Umbilical cord (tissue), 2 donors: ENCODE data around the gene LSM2. TPM values are rescaled to one million over a fixed set of nuclear protein-coding genes. Genes with fewer than 3 reads are reported as not detected.
"Not testable (repeated sequence)": the region's sequence is repeated elsewhere in the genome, so short reads cannot be mapped to it uniquely, and the experiment has no call there.

Source experiments
- DNase-seq: peaks from one replicate; pipeline ENCODE4 v3.0.0-alpha.2; 2015; ENCODE audit warnings: low spot score
- total RNA-seq: library from RNA; depleted of rRNA; stranded (reverse); fragments of >200 nt; gene quantifications from one replicate; pipeline ENCODE4 v1.2.3, GENCODE V29; 2014; ENCODE audit warnings: low replicate concordance; ENCODE audit not compliant: insufficient read depth

LSM2 gene
- total RNA-seq, 1 donor from 2014 or later: 28.9 TPM

DNA sequence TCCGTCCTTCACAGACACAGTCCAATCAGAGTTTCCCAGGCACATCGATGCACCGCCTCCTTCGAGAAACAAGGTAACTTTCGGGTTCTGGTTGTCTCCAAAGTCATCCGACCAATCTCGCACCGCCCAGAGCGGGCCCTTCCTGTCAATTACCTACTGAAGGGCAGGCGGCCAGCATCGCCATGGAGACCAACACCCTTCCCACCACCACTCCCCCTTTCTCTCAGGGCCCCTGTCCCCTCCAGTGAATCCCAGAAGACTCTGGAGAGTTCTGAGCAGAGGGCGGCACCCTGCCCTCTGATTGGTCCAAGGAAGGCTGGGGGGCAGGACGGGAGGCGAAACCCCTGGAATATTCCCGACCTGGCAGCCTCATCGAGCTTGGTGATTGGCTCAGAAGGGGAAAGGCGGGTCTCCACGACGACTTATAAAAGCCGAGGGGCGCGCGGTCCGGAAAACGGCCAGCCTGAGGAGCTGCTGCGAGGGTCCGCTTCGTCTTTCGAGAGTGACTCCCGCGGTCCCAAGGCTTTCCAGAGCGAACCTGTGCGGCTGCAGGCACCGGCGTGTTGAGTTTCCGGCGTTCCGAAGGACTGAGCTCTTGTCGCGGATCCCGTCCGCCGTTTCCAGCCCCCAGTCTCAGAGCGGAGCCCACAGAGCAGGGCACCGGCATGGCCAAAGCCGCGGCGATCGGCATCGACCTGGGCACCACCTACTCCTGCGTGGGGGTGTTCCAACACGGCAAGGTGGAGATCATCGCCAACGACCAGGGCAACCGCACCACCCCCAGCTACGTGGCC is 20.7 kb upstream of the LSM2 start, which contains the start of gene HSPA1B:
TSS of gene HSPA1B (plus strand) at position 453 of the 794 bp plus-strand sequence. CDS start at position 666, 213 bp downstream.
- DNase-seq: peak; percentile 100

- DNase-seq: peak; percentile 96
These were observed 20.1 kb upstream of the LSM2 start for GRCh38 chr6:31826793-31827285.

- DNase-seq: no peak
These were observed 18.8 kb upstream of the LSM2 start for GRCh38 chr6:31825553-31825952.

GRCh38 chr6:31823592-31824196 is 16.9 kb upstream of the LSM2 start:
- DNase-seq: not testable (repeated sequence)

- peak; percentile 88 for DNase-seq
These were observed 15.5 kb upstream of the LSM2 start for GRCh38 chr6:31822036-31822821.

DNA sequence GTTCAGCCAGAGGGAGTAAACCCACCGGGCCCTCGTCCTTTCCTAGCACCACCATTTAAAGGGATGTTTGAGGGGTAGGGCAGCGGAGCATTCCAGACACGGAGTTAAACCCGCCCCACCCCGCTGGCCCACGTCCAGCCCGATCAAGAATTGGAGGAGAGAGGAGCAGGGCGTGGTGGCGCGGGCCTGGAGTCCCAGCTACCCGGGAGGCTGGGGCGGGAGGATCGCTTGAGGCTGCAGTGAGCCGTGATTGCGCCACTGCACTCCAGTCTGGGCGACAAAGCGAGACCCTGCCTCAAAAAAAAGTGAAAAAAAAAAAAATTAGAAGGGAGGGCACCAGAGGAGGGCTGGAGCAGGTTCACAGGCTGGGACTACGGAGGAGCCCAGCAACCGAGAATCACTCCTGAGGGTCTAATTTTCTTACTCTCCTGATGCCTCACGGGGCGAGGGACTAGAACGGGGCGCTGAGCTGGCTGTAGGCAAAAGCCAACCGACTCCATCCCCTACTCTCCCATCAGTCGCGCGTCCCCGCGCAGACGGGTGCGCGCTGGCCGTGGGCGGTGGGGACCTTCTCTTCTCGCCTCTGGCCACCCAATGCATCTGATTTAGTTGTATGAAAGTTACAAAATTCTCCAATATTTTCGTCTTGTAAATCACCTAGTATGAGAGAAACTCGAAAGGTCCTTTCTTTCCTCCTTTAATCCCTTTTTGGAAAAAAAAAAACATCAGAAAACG is 14.7 kb upstream of the LSM2 start:
- DNase-seq: no peak

GRCh38 chr6:31820399-31820798 is 13.6 kb upstream of the LSM2 start:
- DNase-seq: not testable (repeated sequence)

DNA sequence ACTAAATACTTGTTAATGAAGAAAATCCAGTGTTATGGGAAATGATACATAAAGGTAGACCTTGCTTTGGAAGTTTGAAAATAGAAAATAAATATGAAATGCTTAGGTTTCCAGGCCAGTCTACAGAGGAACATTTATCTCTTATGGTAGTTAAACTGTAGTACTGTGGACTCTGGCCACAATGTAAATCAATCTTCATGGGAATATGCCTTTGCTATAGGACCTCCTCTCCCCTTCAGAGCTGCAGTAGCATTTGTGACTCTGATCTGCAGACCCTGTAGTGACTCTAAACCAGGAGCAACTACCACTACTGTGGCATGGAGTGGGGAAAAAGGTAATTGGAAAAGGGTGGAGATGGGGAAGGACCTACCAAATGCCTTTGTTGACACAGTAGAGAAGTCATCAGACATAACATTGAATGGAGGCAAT is 13.1 kb upstream of the LSM2 start:
- DNase-seq: no peak

DNA sequence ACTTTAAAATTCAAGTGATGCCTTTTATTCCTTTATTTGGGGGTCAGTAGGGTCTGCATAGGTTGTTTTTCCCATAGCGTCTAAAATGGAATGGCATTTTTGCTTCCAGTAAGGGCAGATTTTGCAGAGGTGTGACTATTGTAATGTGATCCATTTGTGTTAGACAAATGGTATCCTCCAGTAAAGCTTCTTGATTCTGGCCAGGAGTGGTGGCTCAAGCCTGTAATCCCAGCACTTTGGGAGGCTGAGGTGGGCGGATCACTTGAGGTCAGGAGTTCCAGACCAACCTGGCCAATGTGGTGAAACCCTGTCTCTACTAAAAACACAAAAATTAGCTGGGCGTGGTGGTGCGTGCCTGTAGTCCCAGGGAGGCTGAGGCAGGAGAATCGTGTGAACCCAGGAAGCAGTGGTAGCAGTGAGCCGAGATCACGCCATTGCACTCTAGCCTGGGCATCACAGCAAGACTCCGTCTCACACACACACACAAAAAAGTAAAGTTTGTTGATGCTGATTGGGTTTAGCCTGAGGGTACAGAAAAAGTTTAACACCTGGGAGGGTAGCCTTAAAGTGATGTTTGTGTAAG is 11.3 kb upstream of the LSM2 start:
- not testable (repeated sequence) for DNase-seq

GRCh38 chr6:31817133-31817928 is 10.6 kb upstream of the LSM2 start:
- DNase-seq: not testable (repeated sequence)

GRCh38 chr6:31815025-31815838 is 8.5 kb upstream of the LSM2 start, which contains the start of the genes HSPA1A and HSPA1L:
Gene HSPA1A, plus strand, starts transcription at chr6:31815543. Its CDS starts 214 bp downstream, at chr6:31815757.
Gene HSPA1L, minus strand, starts transcription at chr6:31815283. Its CDS starts 3,311 bp downstream, at chr6:31811972.
- DNase-seq: peak; percentile 99

- peak; percentile 99 for DNase-seq
These were observed 7.9 kb upstream of the LSM2 start for GRCh38 chr6:31814677-31815024.

- DNase-seq: no peak
These were observed 6.7 kb upstream of the LSM2 start for GRCh38 chr6:31813465-31813849.

- DNase-seq: no peak
These were observed 4.9 kb upstream of the LSM2 start for GRCh38 chr6:31811645-31812044.

DNA sequence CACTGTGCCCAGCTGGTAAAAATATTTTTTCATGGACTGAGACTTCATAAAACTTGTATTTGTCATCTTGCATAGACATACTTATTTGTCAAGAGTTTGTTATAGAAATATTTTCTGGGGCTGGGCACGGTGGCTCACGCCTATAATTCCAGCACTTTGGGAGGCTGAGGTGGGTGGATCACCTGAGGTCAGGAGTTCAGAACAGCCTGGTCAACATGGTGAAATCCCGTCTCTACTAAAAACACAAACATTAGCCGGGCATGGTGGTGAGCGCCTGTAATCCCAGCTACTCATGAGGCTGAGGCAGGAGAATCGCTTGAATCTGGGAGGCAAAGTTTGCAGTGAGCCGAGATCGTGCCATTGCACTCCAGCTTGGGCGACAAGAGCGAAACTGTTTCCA is 1.8 kb upstream of the LSM2 start:
- DNase-seq: not testable (repeated sequence)

GRCh38 chr6:31805939-31806469 is 762 bp downstream of the LSM2 start:
- DNase-seq: no peak

DNA sequence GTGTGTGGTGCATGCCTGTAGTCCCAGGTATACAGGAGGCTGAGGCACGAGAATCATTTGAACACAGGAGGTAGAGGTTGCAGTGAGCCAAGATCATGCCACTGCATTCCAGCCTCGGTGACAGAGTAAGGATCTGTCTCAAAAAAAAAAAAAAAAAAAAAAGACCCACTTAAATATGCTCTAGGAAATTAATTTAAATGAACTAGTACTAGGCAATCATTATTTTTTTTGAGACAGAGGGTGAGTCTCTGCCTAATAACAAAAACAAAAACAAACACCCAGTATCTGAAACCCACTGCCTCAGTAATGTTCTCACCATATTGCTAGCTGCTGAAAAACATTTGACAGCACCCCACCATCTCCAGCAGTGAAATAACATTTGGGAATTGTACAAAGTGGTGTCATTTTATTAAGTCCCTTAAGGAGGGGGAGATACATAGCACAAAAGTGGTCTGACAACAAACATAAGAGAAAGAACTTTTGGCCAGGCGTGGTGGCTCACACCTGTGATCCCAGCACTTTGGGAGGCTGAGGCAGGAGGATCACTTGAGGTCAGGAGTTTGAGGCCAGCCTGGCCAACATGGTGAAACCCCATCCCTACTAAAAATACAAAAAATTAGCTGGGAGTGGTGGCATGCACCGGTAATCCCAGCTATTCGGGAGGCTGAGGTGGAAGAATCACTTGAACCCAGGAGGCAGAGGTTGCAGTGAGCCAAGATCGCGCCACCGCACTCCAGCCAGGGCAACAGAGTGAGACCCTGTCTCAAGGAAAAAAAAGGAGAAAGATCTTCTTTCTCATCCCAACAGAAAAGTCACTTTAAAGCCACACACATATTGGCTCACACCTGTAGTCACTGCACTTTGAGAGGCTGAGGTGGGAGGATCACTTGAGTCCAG is 5.5 kb downstream of the LSM2 start:
- not testable (repeated sequence) for DNase-seq

- DNase-seq: no peak
These were observed 7.0 kb downstream of the LSM2 start for GRCh38 chr6:31799781-31800180.
